Mucosa of descending colon (tissue), 3 donors: ENCODE results near the gene CDC42BPB. TPM values are rescaled to one million over a fixed set of nuclear protein-coding genes. Genes with fewer than 3 reads are reported as not detected.

ENCODE experiments used
- ATAC-seq: fragments of 200-7000 bp; cut with Tn5 transposase; one replicate; pipeline ENCODE4 v1.9.1; 2020; ENCODE audit warnings: mild to moderate bottlenecking, moderate library complexity
- DNase-seq, 3 donors: peaks; one replicate each; pipeline ENCODE4 v3.0.0-alpha.2; 2020
- H3K36me3 ChIP-seq: fragments of 200-600 bp; one replicate; pipeline ENCODE4 v1.8.0; 2021; ENCODE audit warnings: low read depth, mild to moderate bottlenecking
- H3K4me1 ChIP-seq: fragments of 200-600 bp; one replicate; pipeline ENCODE4 v1.8.0; 2021; ENCODE audit warnings: low read depth, mild to moderate bottlenecking
- H3K4me3 ChIP-seq: fragments of 200-600 bp; one replicate; pipeline ENCODE4 v1.8.0; 2021; ENCODE audit warnings: mild to moderate bottlenecking
- H3K9me3 ChIP-seq: fragments of 200-600 bp; one replicate; pipeline ENCODE4 v1.8.0; 2021; ENCODE audit warnings: mild to moderate bottlenecking
- CTCF ChIP-seq: fragments of 200-600 bp; IDR thresholded peaks from one replicate; pipeline ENCODE4 v1.8.0; 2022; ENCODE audit warnings: antibody characterized with exemption, mild to moderate bottlenecking
- intact Hi-C, 2 donors: fragments of 100-400 bp; cut with DNase I in 1 of 2; cut with micrococcal nuclease in 1 of 2; formaldehyde crosslinking; loops; one replicate each; pipeline versions ENCODE4 v1.11.0 to v1.11.1; 2022; cut with DNase I, micrococcal nuclease
- total RNA-seq, 3 donors: library from RNA; stranded (reverse); fragmentation: NEBNext Ultra II Directional in 2 of 3; extraction: Animal tissue kit (Norgen Biotek cat#: 25700) in 2 of 3; gene quantifications; one replicate each; pipeline versions ENCODE4 v1.2.1 to v1.2.4, GENCODE V29; 2021 to 2023
- donor health status: DM: no; HTN: no; CAD: no; lungs with moderate emphysema.
- donor health status: DM: no; HTN: no; CAD: no.
- donor health status: DM: no; HTN: yes; CAD: no.

The CDC42BPB gene
- total RNA-seq, 3 donors from 2014 or later = 77.6 to 106 (median 84.4) TPM

- intact Hi-C loops = no loop called here
- ATAC-seq (no peak), DNase-seq (peak in 2 of 3 donors; percentile 43 to 54)
- TF ChIP-seq CTCF = no peak
- Histone ChIP-seq H3K4me1 (peaks cover 33% of the 10 kb centered on the region), H3K36me3 (no peaks in the 10 kb centered on the region), H3K9me3 (no peaks in the 10 kb centered on the region), H3K4me3 (no peak overlapping the region)
Observed at GRCh38 chr14:103072595-103073366, 15.4 kb upstream of the CDC42BPB start.

GRCh38 chr14:103071544-103072251 lies 14.3 kb upstream of the CDC42BPB start:
- no peak for TF ChIP-seq CTCF
- ATAC-seq = peak; percentile 37
- Histone ChIP-seq H3K9me3 (no peaks in the 10 kb centered on the region), H3K4me3 (no peak overlapping the region), H3K4me1 (peaks cover 41% of the 10 kb centered on the region), H3K36me3 (no peaks in the 10 kb centered on the region)
- intact Hi-C loops = no loop called here
- DNase-seq = peak in 2 of 3 donors; percentile 63 to 64

- H3K9me3 ChIP-seq = no peaks in the 10 kb centered on the region
- H3K4me3 ChIP-seq = no peak overlapping the region
- H3K36me3 ChIP-seq = no peaks in the 10 kb centered on the region
- ATAC-seq (peak; percentile 35), DNase-seq (peak; percentile 44 to 70 (median 63))
- intact Hi-C loops = no loop called here
- H3K4me1 ChIP-seq = peaks cover 43% of the 10 kb centered on the region
- TF ChIP-seq CTCF = no peak
Observed at GRCh38 chr14:103070971-103071542, 13.7 kb upstream of the CDC42BPB start.

GRCh38 chr14:103070263-103070885 lies 13.0 kb upstream of the CDC42BPB start:
- no peak for TF ChIP-seq CTCF
- H3K9me3 ChIP-seq = no peaks in the 10 kb centered on the region
- H3K4me1 ChIP-seq = peaks cover 42% of the 10 kb centered on the region
- ATAC-seq (no peak), DNase-seq (peak in 1 of 3 donors; percentile 37)
- H3K36me3 ChIP-seq = no peaks in the 10 kb centered on the region
- no peak overlapping the region for H3K4me3 ChIP-seq
- intact Hi-C loops = no loop called here

GRCh38 chr14:103068351-103069073 lies 11.2 kb upstream of the CDC42BPB start:
- intact Hi-C loops = no loop called here
- H3K4me3 ChIP-seq = no peak overlapping the region
- H3K4me1 ChIP-seq = peaks cover 34% of the 10 kb centered on the region
- H3K9me3 ChIP-seq = no peaks in the 10 kb centered on the region
- peak in 2 of 3 donors; percentile 48 to 61 for DNase-seq
- peak; percentile 4 for ATAC-seq
- no peaks in the 10 kb centered on the region for H3K36me3 ChIP-seq
- no peak for TF ChIP-seq CTCF
